Vagina (tissue), 2 donors: ENCODE measurements around the gene ETS1.

Source experiments
- POLR2A ChIP-seq, 2 donors: fragments of 450-650 bp; IDR thresholded peaks; one replicate each; pipeline ENCODE4 v1.6.1; 2017; ENCODE audit warnings: antibody characterized with exemption in 2 of 2, mild to moderate bottlenecking in 2 of 2, moderate library complexity in 2 of 2
- POLR2AphosphoS5 ChIP-seq, 2 donors: sonication (generic); formaldehyde crosslinking; IDR thresholded peaks; one replicate each; pipeline ENCODE4 v1.9.0; 2017; ENCODE audit warnings: antibody characterized with exemption in 2 of 2, mild to moderate bottlenecking in 2 of 2, low read depth in 1 of 2; ENCODE audit not compliant: insufficient read depth in 1 of 2
- TF ChIP-seq, protein P1 (sequence below), 3 experiments: fragments of 450-650 bp in 2 of 3; fragments of 200-600 bp in 1 of 3; sonication (generic) in 1 of 3; IDR thresholded peaks; one replicate each; pipeline ENCODE4 v1.5.1; 2017 to 2019; ENCODE audit warnings: antibody characterized with exemption in 3 of 3, mild to moderate bottlenecking in 2 of 3, moderate library complexity in 2 of 3

DNA sequence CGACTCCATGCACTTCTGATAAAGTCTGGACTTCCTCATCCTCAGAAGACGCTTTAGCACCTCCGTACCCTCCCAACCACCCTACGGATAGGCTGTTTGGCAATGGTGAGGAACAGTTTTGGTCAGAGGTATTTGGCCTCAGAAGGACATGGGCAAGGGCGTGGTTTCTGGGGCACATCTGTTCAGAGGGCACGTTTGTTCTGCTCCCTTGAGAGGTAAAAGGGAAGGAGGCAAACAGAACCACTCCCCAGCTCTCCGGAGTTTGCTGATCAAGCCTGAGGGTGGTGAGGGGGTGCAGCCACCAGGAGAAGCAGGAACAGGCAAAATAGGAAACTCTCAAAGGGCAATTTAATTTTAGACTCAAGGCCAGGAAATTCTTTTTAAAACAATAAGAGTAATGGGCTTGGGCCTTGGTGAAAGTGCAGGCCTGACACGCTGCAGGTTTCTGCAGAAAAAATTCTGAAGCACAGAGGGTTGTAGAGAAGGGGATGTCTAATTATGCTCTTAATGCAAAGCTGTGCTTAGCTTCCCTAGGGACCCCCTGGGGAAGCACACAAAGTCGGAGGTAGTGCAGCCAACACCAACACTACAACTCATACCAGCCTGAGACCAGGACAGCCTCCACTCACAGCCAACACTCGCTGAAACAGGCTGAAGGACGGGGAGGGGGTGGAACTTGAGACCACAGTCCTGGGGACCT, 23.3 kb downstream of the ETS1 start:
- TF ChIP-seq, protein P1, sequence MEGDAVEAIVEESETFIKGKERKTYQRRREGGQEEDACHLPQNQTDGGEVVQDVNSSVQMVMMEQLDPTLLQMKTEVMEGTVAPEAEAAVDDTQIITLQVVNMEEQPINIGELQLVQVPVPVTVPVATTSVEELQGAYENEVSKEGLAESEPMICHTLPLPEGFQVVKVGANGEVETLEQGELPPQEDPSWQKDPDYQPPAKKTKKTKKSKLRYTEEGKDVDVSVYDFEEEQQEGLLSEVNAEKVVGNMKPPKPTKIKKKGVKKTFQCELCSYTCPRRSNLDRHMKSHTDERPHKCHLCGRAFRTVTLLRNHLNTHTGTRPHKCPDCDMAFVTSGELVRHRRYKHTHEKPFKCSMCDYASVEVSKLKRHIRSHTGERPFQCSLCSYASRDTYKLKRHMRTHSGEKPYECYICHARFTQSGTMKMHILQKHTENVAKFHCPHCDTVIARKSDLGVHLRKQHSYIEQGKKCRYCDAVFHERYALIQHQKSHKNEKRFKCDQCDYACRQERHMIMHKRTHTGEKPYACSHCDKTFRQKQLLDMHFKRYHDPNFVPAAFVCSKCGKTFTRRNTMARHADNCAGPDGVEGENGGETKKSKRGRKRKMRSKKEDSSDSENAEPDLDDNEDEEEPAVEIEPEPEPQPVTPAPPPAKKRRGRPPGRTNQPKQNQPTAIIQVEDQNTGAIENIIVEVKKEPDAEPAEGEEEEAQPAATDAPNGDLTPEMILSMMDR (IDR thresholded peaks at IDR 0.05) = no peak
- no peak for TF ChIP-seq POLR2AphosphoS5 (IDR thresholded peaks at IDR 0.05; ENCODE audit: insufficient read depth in 1 of 2, low read depth in 1 of 2)
- no peak for TF ChIP-seq POLR2A (IDR thresholded peaks at IDR 0.05)
